ENCODE data around the gene SHISA9.

DNA sequence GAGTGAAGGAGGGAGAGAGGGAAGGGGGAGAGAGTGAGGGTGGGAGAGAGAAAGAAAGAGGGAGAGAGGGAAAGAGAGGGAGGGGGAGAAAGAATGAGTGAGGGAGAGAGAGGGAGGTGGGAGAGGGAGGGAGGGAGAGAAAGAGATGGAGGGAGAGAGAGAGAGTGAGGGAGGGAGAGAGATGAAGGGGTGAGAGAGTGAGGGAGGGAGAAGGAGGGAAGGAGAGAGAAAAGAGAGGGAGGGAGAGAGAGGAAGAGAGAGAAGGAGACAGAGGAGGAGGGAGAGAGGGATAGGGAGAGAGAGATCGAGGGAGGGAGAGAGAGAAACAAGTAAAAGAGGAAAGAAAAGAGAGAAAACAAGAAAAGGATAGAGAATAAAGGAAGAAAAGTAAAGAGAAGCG, 225.7 kb downstream of the SHISA9 start:
- TF ChIP-seq EZH2 (IDR thresholded peaks at IDR 0.05; ENCODE audit: low read length, unreplicated experiment) (no peak), EZH2phosphoT487 (IDR thresholded peaks at IDR 0.05; ENCODE audit: borderline replicate concordance, low read length) (no peak)
- TF ChIP-seq, protein P1, sequence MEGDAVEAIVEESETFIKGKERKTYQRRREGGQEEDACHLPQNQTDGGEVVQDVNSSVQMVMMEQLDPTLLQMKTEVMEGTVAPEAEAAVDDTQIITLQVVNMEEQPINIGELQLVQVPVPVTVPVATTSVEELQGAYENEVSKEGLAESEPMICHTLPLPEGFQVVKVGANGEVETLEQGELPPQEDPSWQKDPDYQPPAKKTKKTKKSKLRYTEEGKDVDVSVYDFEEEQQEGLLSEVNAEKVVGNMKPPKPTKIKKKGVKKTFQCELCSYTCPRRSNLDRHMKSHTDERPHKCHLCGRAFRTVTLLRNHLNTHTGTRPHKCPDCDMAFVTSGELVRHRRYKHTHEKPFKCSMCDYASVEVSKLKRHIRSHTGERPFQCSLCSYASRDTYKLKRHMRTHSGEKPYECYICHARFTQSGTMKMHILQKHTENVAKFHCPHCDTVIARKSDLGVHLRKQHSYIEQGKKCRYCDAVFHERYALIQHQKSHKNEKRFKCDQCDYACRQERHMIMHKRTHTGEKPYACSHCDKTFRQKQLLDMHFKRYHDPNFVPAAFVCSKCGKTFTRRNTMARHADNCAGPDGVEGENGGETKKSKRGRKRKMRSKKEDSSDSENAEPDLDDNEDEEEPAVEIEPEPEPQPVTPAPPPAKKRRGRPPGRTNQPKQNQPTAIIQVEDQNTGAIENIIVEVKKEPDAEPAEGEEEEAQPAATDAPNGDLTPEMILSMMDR (conservative IDR thresholded peaks at IDR 0.05; ENCODE audit: low read depth, low read length): no peak
